Transverse colon (tissue), 4 donors: ENCODE results near the gene BHMT2. TPM values are rescaled to one million over a fixed set of nuclear protein-coding genes. Genes with fewer than 3 reads are reported as not detected.

Experiments
- DNase-seq: peaks from one replicate; pipeline ENCODE4 v3.0.0-alpha.2; 2019
- H3K27ac ChIP-seq, 4 donors: fragments of 200-600 bp; sonication (generic); 2 replicates each; pipeline ENCODE4 v1.5.1; 2016 to 2018; ENCODE audit warnings: inconsistent platforms in 4 of 4
- H3K27me3 ChIP-seq: fragments of 200-600 bp; sonication (generic); 2 replicates; pipeline ENCODE4 v1.5.1; 2017; ENCODE audit warnings: inconsistent platforms
- H3K36me3 ChIP-seq, 4 donors: fragments of 200-600 bp; sonication (generic); 2 replicates each; pipeline ENCODE4 v1.5.1; 2017 to 2019; ENCODE audit warnings: inconsistent platforms in 4 of 4
- H3K4me1 ChIP-seq, 4 donors: fragments of 200-600 bp; sonication (generic); 2 replicates each; pipeline ENCODE4 v1.5.1; 2017 to 2020; ENCODE audit warnings: inconsistent platforms in 4 of 4
- H3K4me3 ChIP-seq, 4 donors: fragments of 200-600 bp; sonication (generic); 1 replicate in 1 of 4; 2 replicates in 3 of 4; pipeline versions ENCODE4 v1.5.1 to v1.6.1; 2017 to 2019; ENCODE audit warnings: inconsistent platforms in 4 of 4
- H3K9me3 ChIP-seq, 2 donors: fragments of 200-600 bp; sonication (generic); 2 replicates each; pipeline ENCODE4 v1.5.1; 2017 to 2019; ENCODE audit warnings: inconsistent platforms in 2 of 2
- CTCF ChIP-seq, 5 experiments: fragments of 200-600 bp in 3 of 5; fragments of 450-650 bp in 2 of 5; sonication (generic) in 3 of 5; IDR thresholded peaks; 1 replicate in 2 of 5; 2 replicates in 3 of 5; pipeline ENCODE4 v1.5.1; 2016 to 2017; ENCODE audit warnings: antibody characterized with exemption in 5 of 5, inconsistent platforms in 3 of 5, mild to moderate bottlenecking in 2 of 5, moderate library complexity in 1 of 5
- EP300 ChIP-seq: sonication (generic); formaldehyde crosslinking; IDR thresholded peaks from one replicate; pipeline ENCODE4 v1.6.1; 2017; ENCODE audit warnings: antibody characterized with exemption, low read depth
- POLR2A ChIP-seq: fragments of 450-650 bp; IDR thresholded peaks from one replicate; pipeline ENCODE4 v1.6.1; 2016; ENCODE audit warnings: antibody characterized with exemption, mild to moderate bottlenecking, moderate library complexity
- POLR2AphosphoS5 ChIP-seq, 3 donors: sonication (generic); formaldehyde crosslinking; IDR thresholded peaks; one replicate each; pipeline ENCODE4 v1.6.1; 2016; ENCODE audit warnings: antibody characterized with exemption in 3 of 3
- WGBS, 2 donors: methylation state at CpG; one replicate each; pipeline ENCODE4 v1.1.5; 2018; ENCODE audit warnings: low coverage in 1 of 2; 5-methylcytosine and 5-hydroxymethylcytosine counted together
- in situ Hi-C, 4 donors: fragments of 200-750 bp; cut with MboI; loops; one replicate each; pipeline versions ENCODE4 v1.15.0 to v1.15.1; 2017; ENCODE audit warnings: low sequenced_read_pairs in 3 of 4, low pct_ligation_motif_present in 1 of 4, low pct_unique_long_range_greater_than_20kb in 1 of 4
- intact Hi-C: fragments of 100-400 bp; cut with DNase I; formaldehyde crosslinking; loops from one replicate; pipeline ENCODE4 v1.15.1; 2023; ENCODE audit warnings: low total_unique reads
- total RNA-seq, 4 donors: library from RNA; depleted of rRNA; stranded (reverse); fragments of >200 nt; gene quantifications; one replicate each; pipeline ENCODE4 v1.1.0, GENCODE V29; 2016

Gene BHMT2
- total RNA-seq, 4 donors from 2014 or later, result 1.6 to 12.1 (median 2.5) TPM

- Histone ChIP-seq H3K4me3 (peak overlapping the region in 3 of 4 donors; percentile 6 to 30 (median 7)), H3K9me3 (no peaks in the 10 kb centered on the region), H3K27me3 (no peaks in the 10 kb centered on the region), H3K36me3 (no peaks in the 10 kb centered on the region), H3K4me1 (peaks cover 0 to 14% (median 8%) of the 10 kb centered on the region in 4 donors), H3K27ac (peak overlapping the region; percentile 68 to 81 (median 78))
- TF ChIP-seq POLR2AphosphoS5 (IDR thresholded peaks at IDR 0.05) (no peak), EP300 (no peak), CTCF (IDR thresholded peaks at IDR 0.05) (peak; percentile 34 to 56 (median 45))
- in situ Hi-C loops (loop anchor here (5.0 to 25.0 kb wide), 4 partner anchors 96 to 334 kb away; no protein-coding TSS in a partner anchor), intact Hi-C loops (loop anchor here (5.0 kb wide), 2 partner anchors 104 to 111 kb away; partner anchors contain the start of gene JMY)
- 4 to 7% methylated on average over 4 of the region's 4 CpGs for WGBS, 2 donors
- DNase-seq, result no peak
Observed at GRCh38 chr5:79133121-79133656, 63.6 kb downstream of the BHMT2 start.

- peak; percentile 69 for DNase-seq
Observed at GRCh38 chr5:79133657-79134451, 64.3 kb downstream of the BHMT2 start.

DNA sequence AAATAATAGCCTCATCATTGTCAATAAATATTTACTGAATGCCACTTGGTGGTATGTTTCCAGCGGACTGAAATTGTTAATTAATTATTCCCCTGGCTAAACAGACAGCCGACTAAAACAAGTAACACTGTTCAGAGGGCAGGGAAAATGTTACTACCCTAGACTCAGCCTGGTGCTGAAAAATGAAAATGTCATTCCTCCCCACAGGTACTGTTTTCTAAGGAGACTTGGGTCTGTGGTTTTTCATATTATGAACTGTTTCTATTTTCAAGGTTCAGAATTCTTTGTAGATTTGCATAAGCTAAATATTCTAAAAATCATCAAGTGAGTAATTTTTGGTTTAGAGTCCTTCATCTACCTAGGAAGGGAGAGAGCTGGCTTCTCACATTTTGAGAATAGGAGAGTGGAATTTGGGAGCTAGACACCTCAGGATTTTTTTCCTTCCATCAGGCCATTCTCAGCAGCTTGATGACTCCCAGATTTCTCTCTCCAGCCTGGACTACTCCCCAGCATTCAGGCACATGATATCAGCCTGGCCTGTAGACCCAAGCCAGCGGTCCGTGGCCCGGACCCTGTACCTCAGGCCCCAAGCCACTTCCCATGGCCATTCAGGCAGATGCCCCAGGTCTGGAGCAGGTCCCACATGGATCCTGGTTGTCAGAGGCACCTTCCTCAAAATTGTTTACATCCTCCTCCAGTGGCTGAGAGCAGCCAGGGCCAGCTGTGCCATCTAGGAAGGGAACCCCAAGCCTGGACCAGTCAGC, 66.4 kb downstream of the BHMT2 start:
- in situ Hi-C loops, result loop anchor here (10.0 to 25.0 kb wide), 3 partner anchors 99 to 326 kb away; no protein-coding TSS in a partner anchor

More at GRCh38 chr5:79133657-79134451, 64.3 kb downstream of the BHMT2 start:
- Histone ChIP-seq H3K27ac (peak overlapping the region; percentile 68 to 81 (median 78)), H3K36me3 (no peaks in the 10 kb centered on the region), H3K4me3 (peak overlapping the region in 3 of 4 donors; percentile 6 to 30 (median 7)), H3K9me3 (no peaks in the 10 kb centered on the region), H3K27me3 (no peaks in the 10 kb centered on the region), H3K4me1 (peaks cover 0 to 14% (median 8%) of the 10 kb centered on the region in 4 donors)
- TF ChIP-seq POLR2AphosphoS5 (IDR thresholded peaks at IDR 0.05) (no peak), EP300 (no peak), CTCF (IDR thresholded peaks at IDR 0.05) (peak; percentile 61 to 73 (median 65)), POLR2A (no peak)
- intact Hi-C loops (loop anchor here (5.0 kb wide), 2 partner anchors 103 to 112 kb away; partner anchors contain the start of gene JMY), in situ Hi-C loops (loop anchor here (5.0 to 25.0 kb wide), 4 partner anchors 97 to 333 kb away; no protein-coding TSS in a partner anchor)
- 3 to 7% methylated on average over 11 of the region's 11 CpGs for WGBS, 2 donors

More for the DNA sequence above, 66.4 kb downstream of the BHMT2 start:
- intact Hi-C loops, result loop anchor here (5.0 kb wide), 1 partner anchor 326 kb away; no protein-coding TSS in a partner anchor
- Histone ChIP-seq H3K36me3 (no peaks in the 10 kb centered on the region), H3K27me3 (no peaks in the 10 kb centered on the region), H3K27ac (no peak overlapping the region), H3K9me3 (no peaks in the 10 kb centered on the region), H3K4me1 (peaks cover 0 to 14% (median 8%) of the 10 kb centered on the region in 4 donors), H3K4me3 (no peak overlapping the region)
- no peak for DNase-seq
- WGBS, 2 donors, result 81 to 83% methylated on average over 2 to 5 of the region's 5 CpGs
- TF ChIP-seq POLR2A (no peak), POLR2AphosphoS5 (IDR thresholded peaks at IDR 0.05) (no peak), EP300 (no peak), CTCF (IDR thresholded peaks at IDR 0.05) (no peak)
